Cerebellar cortex (tissue), 1 donor: Measurements from ENCODE around the gene DACH1.
A peak's percentile ranks its signal among the peaks of the same experiment; 100 is the strongest.

Experiments used
- DNase-seq: peaks from one replicate; pipeline ENCODE4 v3.0.0-alpha.2; 2015; ENCODE audit warnings: low spot score

Gene DACH1

GRCh38 chr13:71489041-71489440 lies 378.0 kb downstream of the DACH1 start:
- no peak for DNase-seq

GRCh38 chr13:71488201-71488600 lies 378.8 kb downstream of the DACH1 start:
- no peak for DNase-seq

- no peak for DNase-seq
Measured at GRCh38 chr13:71485913-71486312, 381.1 kb downstream of the DACH1 start.

- DNase-seq = no peak
Measured at GRCh38 chr13:71483733-71484132, 383.3 kb downstream of the DACH1 start.

GRCh38 chr13:71481501-71481900 lies 385.5 kb downstream of the DACH1 start:
- no peak for DNase-seq

GRCh38 chr13:71481046-71481445 lies 386.0 kb downstream of the DACH1 start:
- DNase-seq = no peak

GRCh38 chr13:71477735-71478134 lies 389.3 kb downstream of the DACH1 start:
- no peak for DNase-seq

- no peak for DNase-seq
Measured at GRCh38 chr13:71474936-71475335, 392.1 kb downstream of the DACH1 start.

- DNase-seq = no peak
Measured at GRCh38 chr13:71469626-71470025, 397.4 kb downstream of the DACH1 start.

- DNase-seq = peak; percentile 3
Measured at GRCh38 chr13:71464686-71465085, 402.3 kb downstream of the DACH1 start.

GRCh38 chr13:71461892-71462291 lies 405.1 kb downstream of the DACH1 start:
- DNase-seq = no peak

GRCh38 chr13:71460211-71460610 lies 406.8 kb downstream of the DACH1 start:
- DNase-seq = no peak

GRCh38 chr13:71459708-71460107 lies 407.3 kb downstream of the DACH1 start:
- DNase-seq = no peak

- no peak for DNase-seq
Measured at GRCh38 chr13:71457645-71458044, 409.4 kb downstream of the DACH1 start.

- DNase-seq = no peak
Measured at GRCh38 chr13:71456136-71456535, 410.9 kb downstream of the DACH1 start.

- DNase-seq = no peak
Measured at GRCh38 chr13:71454509-71454908, 412.5 kb downstream of the DACH1 start.

GRCh38 chr13:71448080-71448630 lies 418.8 kb downstream of the DACH1 start:
- no peak for DNase-seq

- DNase-seq = no peak
Measured at GRCh38 chr13:71437704-71438103, 429.3 kb downstream of the DACH1 start.

GRCh38 chr13:71430681-71431080 lies 436.3 kb downstream of the DACH1 start:
- DNase-seq = no peak

GRCh38 chr13:71417205-71417604 lies 449.8 kb downstream of the DACH1 start:
- no peak for DNase-seq

GRCh38 chr13:71412231-71412630 lies 454.8 kb downstream of the DACH1 start:
- no peak for DNase-seq

- no peak for DNase-seq
Measured at GRCh38 chr13:71408416-71408815, 458.6 kb downstream of the DACH1 start.

- DNase-seq = no peak
Measured at GRCh38 chr13:71399631-71400215, 467.3 kb downstream of the DACH1 start.

GRCh38 chr13:71396149-71396548 lies 470.9 kb downstream of the DACH1 start:
- DNase-seq = no peak
